WTC11 (cell line): ENCODE measurements around the gene LEKR1. TPM values are rescaled to one million over a fixed set of nuclear protein-coding genes. Genes with fewer than 3 reads are reported as not detected.
A peak's percentile ranks its signal among the peaks of the same experiment; 100 is the strongest.

Experiments
- ATAC-seq: fragments of 200-7000 bp; cut with Tn5 transposase; 2 replicates; pipeline ENCODE4 v1.10.0; 2021; ENCODE audit warnings: mild to moderate bottlenecking, moderate library complexity
- CTCF ChIA-PET: fragments of 300-600 bp; sonication (Branson Sonifier 250); formaldehyde crosslinking; loops from one replicate; lab custom pipeline; 2021; ENCODE audit warnings: antibody characterized with exemption; lab: Charles Lee
- POLR2A ChIA-PET: fragments of 350-600 bp; sonication (Branson Sonifier 250); formaldehyde crosslinking; loops from one replicate; lab custom pipeline; 2021; ENCODE audit warnings: antibody characterized with exemption; lab: Charles Lee
- DNase-seq: peaks from one replicate; pipeline ENCODE4 v3.0.0; 2021; ENCODE audit warnings: low spot score
- H3K27ac Mint-ChIP-seq: 2 replicates; pipeline ENCODE4 v1.8.0; 2021; ENCODE audit warnings: mixed read lengths
- H3K27me3 Mint-ChIP-seq: 2 replicates; pipeline ENCODE4 v1.8.0; 2021; ENCODE audit warnings: low read depth, mild to moderate bottlenecking, moderate library complexity, mixed read lengths
- H3K36me3 Mint-ChIP-seq: 2 replicates; pipeline ENCODE4 v1.8.0; 2021; ENCODE audit warnings: mixed read lengths
- H3K4me1 Mint-ChIP-seq: 2 replicates; pipeline ENCODE4 v1.8.0; 2022; ENCODE audit warnings: mixed read lengths
- H3K4me3 Mint-ChIP-seq: 2 replicates; pipeline ENCODE4 v1.8.0; 2021; ENCODE audit warnings: mild to moderate bottlenecking, moderate library complexity, mixed read lengths
- H3K9me3 Mint-ChIP-seq: 2 replicates; pipeline ENCODE4 v1.8.0; 2021; ENCODE audit warnings: mixed read lengths
- AFF4 ChIP-seq: sonication (generic); formaldehyde crosslinking; IDR thresholded peaks from 2 replicates; pipeline ENCODE4 v1.8.1; 2023; ENCODE audit warnings: mild to moderate bottlenecking, missing genetic modification reagents, borderline replicate concordance
- ATF6 ChIP-seq: sonication (generic); formaldehyde crosslinking; IDR thresholded peaks from 2 replicates; pipeline ENCODE4 v1.8.1; 2023; ENCODE audit warnings: mild to moderate bottlenecking, missing genetic modification reagents
- CBFB ChIP-seq: sonication (generic); formaldehyde crosslinking; IDR thresholded peaks from 2 replicates; pipeline ENCODE4 v1.8.1; 2022; ENCODE audit warnings: mild to moderate bottlenecking, low read depth, missing genetic modification reagents
- ESRRA ChIP-seq: sonication (generic); formaldehyde crosslinking; IDR thresholded peaks from 2 replicates; pipeline ENCODE4 v1.8.1; 2022; ENCODE audit warnings: mild to moderate bottlenecking, missing genetic modification reagents, borderline replicate concordance
- ETV6 ChIP-seq: sonication (generic); formaldehyde crosslinking; IDR thresholded peaks from 2 replicates; pipeline ENCODE4 v1.8.1; 2022; ENCODE audit warnings: mild to moderate bottlenecking, missing genetic modification reagents
- FOXJ3 ChIP-seq: sonication (generic); formaldehyde crosslinking; IDR thresholded peaks from 2 replicates; pipeline ENCODE4 v1.9.0; 2021; ENCODE audit warnings: missing genetic modification reagents, mild to moderate bottlenecking, borderline replicate concordance
- FOXP1 ChIP-seq: sonication (generic); formaldehyde crosslinking; IDR thresholded peaks from 2 replicates; pipeline ENCODE4 v1.8.0; 2022; ENCODE audit warnings: missing genetic modification reagents, mild to moderate bottlenecking, moderate library complexity, borderline replicate concordance
- HMGXB4 ChIP-seq: sonication (generic); formaldehyde crosslinking; IDR thresholded peaks from 2 replicates; pipeline ENCODE4 v1.8.1; 2023; ENCODE audit warnings: mild to moderate bottlenecking, moderate library complexity, missing genetic modification reagents
- IRF1 ChIP-seq: sonication (generic); formaldehyde crosslinking; IDR thresholded peaks from 2 replicates; pipeline ENCODE4 v1.8.0; 2023; ENCODE audit warnings: missing genetic modification reagents
- JAZF1 ChIP-seq: fragments of 250-450 bp; sonication (Bioruptor Pico); IDR thresholded peaks from 2 replicates; pipeline ENCODE4 v1.9.0; 2021; ENCODE audit warnings: moderate library complexity, mild to moderate bottlenecking, inconsistent platforms
- KAT7 ChIP-seq: sonication (generic); formaldehyde crosslinking; IDR thresholded peaks from 2 replicates; pipeline ENCODE4 v1.8.1; 2023; ENCODE audit warnings: missing genetic modification reagents, mild to moderate bottlenecking, borderline replicate concordance
- MYBL2 ChIP-seq: sonication (generic); formaldehyde crosslinking; IDR thresholded peaks from 2 replicates; pipeline ENCODE4 v1.8.1; 2023; ENCODE audit warnings: mild to moderate bottlenecking, moderate library complexity, missing genetic modification reagents
- NR2C2 ChIP-seq: sonication (generic); formaldehyde crosslinking; IDR thresholded peaks from 2 replicates; pipeline ENCODE4 v1.8.0; 2022; ENCODE audit warnings: mild to moderate bottlenecking, missing genetic modification reagents
- PRRX2 ChIP-seq: fragments of 250-450 bp; sonication (Bioruptor Pico); IDR thresholded peaks from 2 replicates; pipeline ENCODE4 v1.8.0; 2021; ENCODE audit warnings: mild to moderate bottlenecking
- SMAD3 ChIP-seq: sonication (generic); formaldehyde crosslinking; IDR thresholded peaks from 2 replicates; pipeline ENCODE4 v1.8.0; 2022; ENCODE audit warnings: missing genetic modification reagents, mild to moderate bottlenecking, borderline replicate concordance
- SOX15 ChIP-seq: fragments of 250-450 bp; sonication (Bioruptor Pico); IDR thresholded peaks from 2 replicates; pipeline ENCODE4 v1.9.0; 2021; ENCODE audit warnings: mild to moderate bottlenecking
- USF1 ChIP-seq: sonication (generic); formaldehyde crosslinking; IDR thresholded peaks from 2 replicates; pipeline ENCODE4 v1.8.0; 2022; ENCODE audit warnings: mild to moderate bottlenecking, missing genetic modification reagents
- USF2 ChIP-seq: sonication (generic); formaldehyde crosslinking; IDR thresholded peaks from 2 replicates; pipeline ENCODE4 v1.8.1; 2023; ENCODE audit warnings: mild to moderate bottlenecking, missing genetic modification reagents, moderate library complexity
- ZNF121 ChIP-seq: sonication (generic); formaldehyde crosslinking; IDR thresholded peaks from 2 replicates; pipeline ENCODE4 v1.8.0; 2023; ENCODE audit warnings: missing genetic modification reagents
- ZNF263 ChIP-seq: sonication (generic); formaldehyde crosslinking; IDR thresholded peaks from 2 replicates; pipeline ENCODE4 v1.8.1; 2022; ENCODE audit warnings: low read depth, mild to moderate bottlenecking, moderate library complexity, missing genetic modification reagents
- ZNF416 ChIP-seq: fragments of 250-450 bp; sonication (Bioruptor Pico); IDR thresholded peaks from 2 replicates; pipeline ENCODE4 v1.9.0; 2021; ENCODE audit warnings: mild to moderate bottlenecking, inconsistent platforms
- ZNF532 ChIP-seq: fragments of 250-450 bp; sonication (Bioruptor Pico); IDR thresholded peaks from 2 replicates; pipeline ENCODE4 v1.9.0; 2021; ENCODE audit warnings: mild to moderate bottlenecking, borderline replicate concordance
- total RNA-seq: library from RNA; stranded (reverse); gene quantifications from 3 replicates; pipeline ENCODE4 v1.2.3, GENCODE V29; 2021

Gene LEKR1
- total RNA-seq, 1 experiment from 2014 or later, result 0.09 TPM

GRCh38 chr3:156816794-156817645 lies 9.1 kb upstream of the LEKR1 start:
- ATAC-seq (peak; percentile 88), DNase-seq (peak; percentile 84)
- CTCF ChIA-PET, result interaction anchor here (1.4 kb wide), 1 partner anchor 73 kb away, joined by 3 read pairs; no protein-coding TSS in a partner anchor
- Mint-ChIP-seq H3K36me3 (no peaks in the 10 kb centered on the region), H3K4me1 (peaks cover 21% of the 10 kb centered on the region), H3K27ac (no peak overlapping the region; the same call in 1 of the 2 replicates), H3K27me3 (peaks cover 68% of the 10 kb centered on the region), H3K4me3 (peak overlapping the region; percentile 80), H3K9me3 (no peaks in the 10 kb centered on the region)
- POLR2A ChIA-PET, result interaction anchor here (0.6 kb wide), 1 partner anchor 75 kb away, joined by 4 read pairs; no protein-coding TSS in a partner anchor
- TF ChIP-seq SOX15 (CRISPR knock-in tag) (no peak), USF2 (peak; percentile 47), ATF6 (CRISPR knock-in tag) (no peak), MYBL2 (CRISPR knock-in tag) (0 out of 2 replicates have a peak, but pooled peaks have one; percentile 57), ZNF532 (CRISPR knock-in tag) (no peak), ZNF121 (no peak), ETV6 (CRISPR knock-in tag) (peak; percentile 91), PRRX2 (no peak), USF1 (CRISPR knock-in tag) (no peak; the same call in 1 of the 2 replicates), KAT7 (CRISPR knock-in tag) (peak; percentile 95), HMGXB4 (CRISPR knock-in tag) (peak; percentile 56; the same call in 1 of the 2 replicates), JAZF1 (CRISPR knock-in tag) (no peak), ZNF263 (CRISPR knock-in tag) (peak; percentile 25; the same call in 1 of the 2 replicates), CBFB (CRISPR knock-in tag) (no peak), ESRRA (CRISPR knock-in tag) (peak; percentile 88; the same call in 1 of the 2 replicates), SMAD3 (CRISPR knock-in tag) (0 out of 2 replicates have a peak, but pooled peaks have one; percentile 42), FOXJ3 (no peak), IRF1 (CRISPR knock-in tag) (peak; percentile 93; the same call in 1 of the 2 replicates), FOXP1 (CRISPR knock-in tag) (peak; percentile 96), NR2C2 (CRISPR knock-in tag) (no peak), AFF4 (CRISPR knock-in tag) (no peak), ZNF416 (no peak)
